B cell (primary cell): ENCODE measurements around the gene IPO13. TPM values are rescaled to one million over a fixed set of nuclear protein-coding genes. Genes with fewer than 3 reads are reported as not detected.

Experiments
- ATAC-seq: fragments of 200-7000 bp; cut with Tn5 transposase; one replicate; pipeline ENCODE4 v1.10.0; 2021; ENCODE audit warnings: low read depth, mild to moderate bottlenecking, moderate number of reproducible peaks, moderate library complexity
- CTCF ChIA-PET: fragments of 350-600 bp; sonication (Branson Sonifier 250); formaldehyde crosslinking; loops from one replicate; lab custom pipeline; 2021; ENCODE audit warnings: antibody characterized with exemption, inconsistent platforms; lab: Charles Lee
- POLR2A ChIA-PET: fragments of 350-600 bp; sonication (Branson Sonifier 250); formaldehyde crosslinking; loops from one replicate; lab custom pipeline; 2021; ENCODE audit warnings: antibody characterized with exemption; lab: Charles Lee
- DNase-seq: peaks from one replicate; pipeline ENCODE4 v3.0.0; 2013
- H2AFZ ChIP-seq: 2 replicates; pipeline ENCODE4 v1.6.1; 2012; ENCODE audit warnings: mild to moderate bottlenecking, low read depth, low read length; ENCODE audit not compliant: insufficient read depth, poor library complexity, severe bottlenecking
- H3K27ac ChIP-seq, 2 donors: 1 replicate in 1 of 2; 2 replicates in 1 of 2; pipeline ENCODE4 v1.5.1; 2012 to 2013; ENCODE audit warnings: low read length in 2 of 2, mild to moderate bottlenecking in 2 of 2, moderate library complexity in 1 of 2
- H3K27me3 ChIP-seq, 4 experiments: fragments of 200-600 bp in 1 of 4; sonication (generic) in 1 of 4; replicated peaks in 1 of 4; 1 replicate in 2 of 4; 2 replicates in 2 of 4; pipeline versions ENCODE4 v1.6.1 to v1.7.0; 2013 to 2016; ENCODE audit warnings: low read length in 3 of 4, mild to moderate bottlenecking in 2 of 4, mixed read lengths in 1 of 4, moderate library complexity in 1 of 4; ENCODE audit not compliant: insufficient read depth in 4 of 4, control insufficient read depth in 3 of 4; ENCODE audit errors: control extremely low read depth in 1 of 4
- H3K36me3 ChIP-seq, 2 experiments: replicated peaks in 1 of 2; 1 replicate in 1 of 2; 2 replicates in 1 of 2; pipeline versions ENCODE4 v1.6.1 to v1.7.1; 2013; ENCODE audit warnings: low read length in 1 of 2; ENCODE audit not compliant: insufficient read depth in 2 of 2, control insufficient read depth in 1 of 2; ENCODE audit errors: control extremely low read depth in 1 of 2, extremely low read depth in 1 of 2
- H3K4me1 ChIP-seq, 2 donors: fragments of 200-600 bp in 1 of 2; sonication (generic) in 1 of 2; 1 replicate in 1 of 2; 2 replicates in 1 of 2; pipeline versions ENCODE4 v1.5.1 to v1.6.1; 2013 to 2017; ENCODE audit warnings: low read length in 2 of 2; ENCODE audit not compliant: control insufficient read depth in 2 of 2, insufficient read depth in 2 of 2
- H3K4me2 ChIP-seq: replicated peaks from 2 replicates; pipeline ENCODE3; 2012; ENCODE audit warnings: mild to moderate bottlenecking, low read depth, low read length; ENCODE audit not compliant: poor library complexity, severe bottlenecking
- H3K4me3 ChIP-seq, 5 experiments: fragments of 200-600 bp in 1 of 5; sonication (generic) in 1 of 5; 1 replicate in 3 of 5; 2 replicates in 2 of 5; pipeline versions ENCODE4 v1.5.1 to v1.7.0; 2011 to 2016; ENCODE audit warnings: low read length in 4 of 5, mild to moderate bottlenecking in 4 of 5, low read depth in 2 of 5, control low read depth in 1 of 5, moderate library complexity in 1 of 5; ENCODE audit not compliant: insufficient read depth in 1 of 5; ENCODE audit errors: control extremely low read depth in 1 of 5, extremely low read depth in 1 of 5
- H3K79me2 ChIP-seq: fragments of 200-600 bp; sonication (generic); one replicate; pipeline ENCODE4 v1.6.0; 2016; ENCODE audit warnings: low read length; ENCODE audit not compliant: control insufficient read depth, insufficient read depth
- H3K9ac ChIP-seq: fragments of 200-600 bp; sonication (generic); 2 replicates; pipeline ENCODE4 v1.6.1; 2017; ENCODE audit warnings: mild to moderate bottlenecking, low read length, moderate library complexity
- H3K9me3 ChIP-seq, 3 donors: one replicate each; pipeline versions ENCODE4 v1.6.1 to v1.7.1; 2013; ENCODE audit warnings: low read length in 2 of 3; ENCODE audit not compliant: control insufficient read depth in 2 of 3, insufficient read depth in 1 of 3; ENCODE audit errors: control extremely low read depth in 1 of 3
- H4K20me1 ChIP-seq: 2 replicates; pipeline ENCODE4 v1.6.0; 2012; ENCODE audit warnings: mild to moderate bottlenecking, low read length; ENCODE audit not compliant: insufficient read depth, control insufficient read depth, poor library complexity, severe bottlenecking
- H3K27ac Mint-ChIP-seq: one replicate; pipeline ENCODE4 v1.8.0; 2021; ENCODE audit warnings: mixed read lengths
- H3K27me3 Mint-ChIP-seq: one replicate; pipeline ENCODE4 v1.8.0; 2021; ENCODE audit warnings: mixed read lengths
- H3K4me1 Mint-ChIP-seq: one replicate; pipeline ENCODE4 v1.8.0; 2021; ENCODE audit warnings: mixed read lengths
- H3K4me3 Mint-ChIP-seq: one replicate; pipeline ENCODE4 v1.8.0; 2021; ENCODE audit warnings: mixed read lengths
- H3K9me3 Mint-ChIP-seq: one replicate; pipeline ENCODE4 v1.8.0; 2022; ENCODE audit warnings: mixed read lengths; ENCODE audit not compliant: insufficient read depth
- CTCF ChIP-seq: fragments of 200-600 bp; IDR thresholded peaks from one replicate; pipeline ENCODE4 v1.8.0; 2022; ENCODE audit warnings: antibody characterized with exemption, mild to moderate bottlenecking
- EZH2 ChIP-seq: IDR thresholded peaks from 2 replicates; pipeline ENCODE4 v1.6.1; 2012; ENCODE audit warnings: borderline replicate concordance, low read depth, mild to moderate bottlenecking, moderate library complexity, low read length; ENCODE audit not compliant: insufficient read depth, poor library complexity, severe bottlenecking
- WGBS: methylation state at CpG from one replicate; pipeline ENCODE4 v1.1.5; 2013; ENCODE audit warnings: missing lambda C conversion rate; ENCODE audit not compliant: insufficient coverage; 5-methylcytosine and 5-hydroxymethylcytosine counted together
- intact Hi-C: fragments of 100-400 bp; cut with micrococcal nuclease; formaldehyde crosslinking; loops from one replicate; pipeline ENCODE4 v1.10.0; 2022
- polyA plus RNA-seq: library from polyadenylated mRNA; depleted of rRNA; stranded (reverse); fragments of >200 nt; gene quantifications from 2 replicates; pipeline ENCODE4 v1.2.3, GENCODE V29; 2012
- total RNA-seq, 2 donors: library from RNA; stranded (reverse); fragments of 120-200 nt in 1 of 2; gene quantifications; 1 replicate in 1 of 2; 2 replicates in 1 of 2; pipeline versions ENCODE4 v1.2.3 to v1.2.4, GENCODE V29; 2013 to 2022

The IPO13 gene
- total and polyA plus RNA-seq, 2 donors (not counting 1 experiment from before 2014, with no cell fraction given) = 18.7 to 19.7 TPM

- H3K36me3 ChIP-seq = peaks cover 0 to 23% of the 10 kb centered on the region in 2 experiments
- H3K27ac ChIP-seq = no peak overlapping the region
- Mint-ChIP-seq H3K4me1 (peaks cover 51% of the 10 kb centered on the region), H3K9me3 (no peaks in the 10 kb centered on the region), H3K4me3 (peak overlapping the region; percentile 93), H3K27ac (peak overlapping the region; percentile 2), H3K27me3 (no peaks in the 10 kb centered on the region)
- peaks cover 32 to 57% of the 10 kb centered on the region in 2 donors for H3K4me1 ChIP-seq
- peak overlapping the region; percentile 90 for H3K4me2 ChIP-seq
- peaks cover 10% of the 10 kb centered on the region for H3K79me2 ChIP-seq
- TF ChIP-seq CTCF (no peak), EZH2 (no peak)
- H3K9me3 ChIP-seq = no peaks in the 10 kb centered on the region
- H4K20me1 ChIP-seq = peaks cover 33% of the 10 kb centered on the region
- H2AFZ ChIP-seq = peak overlapping the region; percentile 77
- DNase-seq (peak; percentile 35), ATAC-seq (no peak)
- POLR2A ChIA-PET = interaction anchor here (0.5 kb wide), 1 partner anchor 45 kb away, joined by 3 read pairs; no protein-coding TSS in a partner anchor
- WGBS = 84% methylated on average over 10 of the region's 13 CpGs
- intact Hi-C loops = no loop called here
- H3K4me3 ChIP-seq = peak overlapping the region in 1 of 5 experiments; percentile 41
- CTCF ChIA-PET = interaction anchor here (1.2 kb wide), 1 partner anchor 56 kb away, joined by 3 read pairs; no protein-coding TSS in a partner anchor
- H3K9ac ChIP-seq = peak overlapping the region; percentile 63
- H3K27me3 ChIP-seq = no peaks in the 10 kb centered on the region
Measured at GRCh38 chr1:43980255-43981134, 33.7 kb downstream of the IPO13 start.

- Histone ChIP-seq H3K27ac (no peak overlapping the region), H3K9ac (no peak overlapping the region), H3K36me3 (peaks cover 0 to 22% of the 10 kb centered on the region in 2 experiments), H3K9me3 (no peaks in the 10 kb centered on the region), H3K4me1 (peaks cover 26 to 51% of the 10 kb centered on the region in 2 donors), H3K4me2 (peak overlapping the region; percentile 0), H3K4me3 (no peak overlapping the region), H3K79me2 (peaks cover 4% of the 10 kb centered on the region), H2AFZ (peak overlapping the region; percentile 2), H4K20me1 (peaks cover 27% of the 10 kb centered on the region), H3K27me3 (no peaks in the 10 kb centered on the region)
- Mint-ChIP-seq H3K4me3 (peak overlapping the region; percentile 8), H3K9me3 (no peaks in the 10 kb centered on the region), H3K27me3 (no peaks in the 10 kb centered on the region), H3K4me1 (peaks cover 44% of the 10 kb centered on the region), H3K27ac (peak overlapping the region; percentile 57)
- no peak for ATAC-seq
- peak; percentile 37 for DNase-seq
- WGBS = 59% methylated on average over 18 of the region's 20 CpGs
- intact Hi-C loops = no loop called here
- CTCF ChIA-PET = no interaction called here
- TF ChIP-seq CTCF (no peak), EZH2 (no peak)
- POLR2A ChIA-PET = interaction anchor here (0.5 kb wide), 1 partner anchor 44 kb away, joined by 3 read pairs; no protein-coding TSS in a partner anchor
Measured at GRCh38 chr1:43981135-43981491, 34.4 kb downstream of the IPO13 start.
